Right cardiac atrium (tissue), 5 donors: ENCODE results near the gene CHPT1. TPM values are rescaled to one million over a fixed set of nuclear protein-coding genes. Genes with fewer than 3 reads are reported as not detected.
"Not testable (repeated sequence)": the region's sequence is repeated elsewhere in the genome, so short reads cannot be mapped to it uniquely, and the experiment has no call there.

Source experiments
- ATAC-seq, 2 donors: fragments of 200-7000 bp; cut with Tn5 transposase; one replicate each; pipeline versions ENCODE4 v1.8.0 to v1.9.1; 2020; ENCODE audit warnings: moderate library complexity in 2 of 2, mild to moderate bottlenecking in 1 of 2
- DNase-seq, 3 donors: peaks; one replicate each; pipeline ENCODE4 v3.0.0-alpha.2; 2020
- H3K27ac ChIP-seq: one replicate; pipeline ENCODE4 v1.5.1; 2013; ENCODE audit warnings: mild to moderate bottlenecking, low read length, control low read depth, moderate library complexity
- H3K27me3 ChIP-seq: one replicate; pipeline ENCODE4 v1.6.1; 2013; ENCODE audit not compliant: control insufficient read depth, insufficient read depth
- H3K4me1 ChIP-seq: one replicate; pipeline ENCODE4 v1.6.1; 2013; ENCODE audit warnings: low read length; ENCODE audit not compliant: control insufficient read depth, insufficient read depth
- H3K4me3 ChIP-seq: one replicate; pipeline ENCODE4 v1.5.1; 2013; ENCODE audit warnings: low read length, control low read depth
- H3K9me3 ChIP-seq: one replicate; pipeline ENCODE4 v1.6.1; 2013; ENCODE audit warnings: low read length; ENCODE audit not compliant: control insufficient read depth
- WGBS: extraction: QIAGEN DNeasy Blood & Tissue Kit; methylation state at CpG from one replicate; pipeline ENCODE4 v1.1.7; 2013; 5-methylcytosine and 5-hydroxymethylcytosine counted together
- intact Hi-C, 4 donors: fragments of 100-400 bp; cut with DNase I; formaldehyde crosslinking; loops; one replicate each; pipeline versions ENCODE4 v1.11.0 to v1.14.0; 2022 to 2023
- polyA plus RNA-seq: library from polyadenylated mRNA; stranded (reverse); fragments of 200-250 nt; gene quantifications from one replicate; pipeline ENCODE4 v1.2.3, GENCODE V29; 2013
- total RNA-seq, 4 donors: library from RNA; stranded (reverse); fragmentation: NEBNext Ultra II Directional; extraction: Animal tissue kit (Norgen Biotek cat#: 25700); gene quantifications; one replicate each; pipeline ENCODE4 v1.2.1, GENCODE V29; 2021
- donor health status: healthy with polysubstance abuse.
- donor health status: DM: no; HTN: yes; CAD: no.
- donor health status: DM: no; HTN: no; CAD: no.
- donor health status: DM: no; HTN: yes; CAD: no; lungs with severe emphysema.
- donor health status: DM: yes; HTN: yes; CAD: no.

CHPT1 gene
- total and polyA plus RNA-seq, 5 donors = 148 to 182 (median 168) TPM

DNA sequence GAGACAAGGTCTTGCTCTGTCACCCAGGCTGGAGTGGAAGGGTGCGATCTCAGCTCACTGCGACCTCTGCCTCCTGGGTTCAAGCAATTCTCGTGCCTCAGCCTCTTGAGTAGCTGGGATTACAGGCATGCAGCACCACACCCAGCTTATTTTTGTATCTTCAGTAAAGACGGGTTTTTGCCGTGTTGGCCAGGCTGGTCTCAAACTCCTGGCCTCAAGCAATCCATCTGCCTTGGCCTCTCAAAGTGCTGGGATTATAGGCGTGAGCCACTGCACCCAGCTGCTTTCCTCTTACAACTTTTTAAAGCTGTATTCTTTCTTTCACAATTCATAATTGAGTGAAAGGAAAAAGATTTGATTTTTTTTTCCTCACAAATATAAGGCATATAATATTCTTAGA, 15.8 kb upstream of the CHPT1 start:
- DNase-seq, H3K9me3 ChIP-seq, H3K4me1 ChIP-seq, ATAC-seq, H3K27me3 ChIP-seq, H3K27ac ChIP-seq, intact Hi-C loops, H3K4me3 ChIP-seq: not testable (repeated sequence)
- WGBS = 46% methylated on average over 6 of the region's 6 CpGs

GRCh38 chr12:101685092-101685491, 12.3 kb upstream of the CHPT1 start:
- intact Hi-C loops = no loop called here
- DNase-seq (no peak), ATAC-seq (no peak)
- 61% methylated on average over 1 of the region's 1 CpG for WGBS
- Histone ChIP-seq H3K27ac (no peak overlapping the region), H3K4me1 (no peaks in the 10 kb centered on the region), H3K27me3 (no peaks in the 10 kb centered on the region), H3K4me3 (no peak overlapping the region), H3K9me3 (no peaks in the 10 kb centered on the region)

DNA sequence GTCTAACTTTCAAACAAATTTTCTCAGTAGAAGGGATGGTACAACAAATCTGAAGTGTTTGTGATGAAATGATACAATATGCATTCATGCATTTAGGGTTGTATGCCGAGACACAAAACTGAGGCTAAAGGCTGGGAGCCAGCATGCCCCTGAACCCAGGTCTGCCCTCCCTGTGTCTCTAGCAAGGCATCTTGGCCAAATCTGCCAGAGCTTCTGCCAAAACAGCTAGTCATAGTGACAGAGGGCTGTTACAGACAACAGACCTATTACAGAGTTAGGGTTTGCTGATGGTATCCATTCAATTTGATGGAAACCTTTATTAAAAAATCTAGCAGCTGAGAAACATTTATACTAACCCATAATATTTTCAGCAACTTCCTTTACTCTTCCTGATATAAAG, 11.3 kb upstream of the CHPT1 start:
- ATAC-seq (peak; percentile 47 to 69), DNase-seq (no peak)
- WGBS = 78% methylated on average over 1 of the region's 1 CpG
- H3K4me1 ChIP-seq = no peaks in the 10 kb centered on the region
- no peak overlapping the region for H3K27ac ChIP-seq
- no peak overlapping the region for H3K4me3 ChIP-seq
- intact Hi-C loops = no loop called here
- no peaks in the 10 kb centered on the region for H3K27me3 ChIP-seq
- H3K9me3 ChIP-seq = no peaks in the 10 kb centered on the region

- WGBS = 69% methylated on average over 3 of the region's 3 CpGs
- no peaks in the 10 kb centered on the region for H3K4me1 ChIP-seq
- no peaks in the 10 kb centered on the region for H3K27me3 ChIP-seq
- H3K9me3 ChIP-seq = no peaks in the 10 kb centered on the region
- H3K4me3 ChIP-seq = no peak overlapping the region
- no peak overlapping the region for H3K27ac ChIP-seq
- DNase-seq = no peak
- intact Hi-C loops = no loop called here
- no peak for ATAC-seq
Observed at GRCh38 chr12:101690544-101691098, 6.8 kb upstream of the CHPT1 start.

DNA sequence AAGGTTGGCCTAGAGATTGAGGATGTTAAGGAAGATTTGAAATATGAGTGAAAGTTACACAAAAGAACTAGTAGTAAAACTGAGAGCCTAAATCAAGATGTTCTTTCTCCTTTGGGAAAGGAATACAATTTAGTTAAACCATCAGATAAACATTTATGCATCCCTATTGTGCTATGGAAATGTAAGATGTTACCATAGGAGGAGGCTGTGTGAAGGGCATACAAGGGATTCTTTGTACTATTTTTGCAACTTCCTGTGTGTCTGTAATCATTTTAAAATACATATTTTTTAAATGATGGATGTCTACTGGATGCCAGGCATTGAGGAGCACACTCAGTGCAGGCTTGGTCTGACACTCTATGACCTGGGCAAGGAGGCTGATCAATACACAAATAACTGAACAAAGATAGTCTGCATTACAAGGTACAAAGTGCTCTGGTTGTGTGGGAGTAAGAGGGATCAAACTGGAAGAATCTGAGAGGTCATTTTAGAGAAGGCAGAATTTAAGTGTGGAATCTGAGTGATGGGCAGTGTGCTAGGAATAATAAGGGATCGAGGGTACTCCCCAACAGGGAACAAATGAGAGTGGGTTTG, 5.8 kb upstream of the CHPT1 start:
- Histone ChIP-seq H3K27ac (no peak overlapping the region), H3K9me3 (no peaks in the 10 kb centered on the region), H3K4me1 (no peaks in the 10 kb centered on the region), H3K4me3 (no peak overlapping the region), H3K27me3 (no peaks in the 10 kb centered on the region)
- no peak for DNase-seq
- WGBS = 91% methylated on average over 1 of the region's 1 CpG
- no peak for ATAC-seq
- intact Hi-C loops = no loop called here

DNA sequence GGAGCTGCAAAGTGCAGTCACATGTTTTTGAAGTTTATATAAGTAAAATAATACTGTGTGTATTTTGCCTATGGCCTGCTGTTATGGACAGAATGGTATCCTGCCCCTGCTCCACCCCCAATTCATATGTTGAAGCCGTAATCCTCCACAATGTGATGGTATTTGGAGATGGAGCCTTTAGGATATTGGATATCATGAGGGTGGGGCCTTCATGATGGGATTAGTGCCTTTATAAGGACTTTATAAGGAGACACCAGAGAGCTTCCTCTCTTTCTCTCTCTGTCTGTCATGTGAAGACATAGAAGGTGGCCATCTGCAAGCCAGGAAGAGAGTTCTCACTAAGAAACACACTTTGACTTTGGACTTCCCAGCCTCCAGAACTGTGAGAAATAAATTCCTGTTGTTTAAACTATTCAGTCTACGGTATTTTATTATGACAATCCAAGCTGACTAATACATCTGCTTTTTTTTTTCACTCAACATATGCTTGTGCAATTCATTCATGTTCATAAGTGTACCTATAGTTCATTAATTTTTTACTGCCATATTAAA, 3.1 kb upstream of the CHPT1 start:
- Histone ChIP-seq H3K4me3 (no peak overlapping the region), H3K9me3 (no peaks in the 10 kb centered on the region), H3K27me3 (no peaks in the 10 kb centered on the region), H3K27ac (no peak overlapping the region), H3K4me1 (no peaks in the 10 kb centered on the region)
- intact Hi-C loops = no loop called here
- 94% methylated on average over 2 of the region's 2 CpGs for WGBS
- no peak for ATAC-seq
- DNase-seq = no peak

DNA sequence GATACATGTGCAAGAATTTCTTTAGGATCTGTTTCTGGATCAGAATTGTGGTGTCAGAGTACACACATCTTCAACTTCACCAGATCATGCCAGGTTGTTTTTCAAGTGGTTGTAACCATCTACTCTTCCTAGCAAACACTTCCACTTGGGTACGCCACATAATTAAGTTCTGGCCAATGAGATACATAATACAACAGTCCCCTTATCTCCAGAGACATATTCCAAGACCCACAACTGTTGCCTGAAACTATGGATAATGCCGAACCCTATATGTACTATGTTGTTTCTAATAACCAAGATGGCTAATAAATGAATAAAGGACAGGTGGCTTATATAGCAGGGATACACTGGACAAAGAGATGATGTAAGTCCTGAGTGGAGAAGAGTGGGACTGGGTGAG, 2.5 kb upstream of the CHPT1 start:
- no peaks in the 10 kb centered on the region for H3K9me3 ChIP-seq
- DNase-seq = no peak
- H3K27me3 ChIP-seq = no peaks in the 10 kb centered on the region
- no peak for ATAC-seq
- no peak overlapping the region for H3K4me3 ChIP-seq
- no peak overlapping the region for H3K27ac ChIP-seq
- no peaks in the 10 kb centered on the region for H3K4me1 ChIP-seq
- 96% methylated on average over 2 of the region's 2 CpGs for WGBS
- intact Hi-C loops = no loop called here

GRCh38 chr12:101695706-101696105, 1.7 kb upstream of the CHPT1 start:
- H3K27ac ChIP-seq = no peak overlapping the region
- intact Hi-C loops = no loop called here
- no peak overlapping the region for H3K4me3 ChIP-seq
- H3K4me1 ChIP-seq = no peaks in the 10 kb centered on the region
- ATAC-seq (no peak), DNase-seq (no peak)
- no peaks in the 10 kb centered on the region for H3K27me3 ChIP-seq
- WGBS = 94% methylated on average over 1 of the region's 1 CpG
- H3K9me3 ChIP-seq = no peaks in the 10 kb centered on the region

- no peaks in the 10 kb centered on the region for H3K9me3 ChIP-seq
- H3K27me3 ChIP-seq = no peaks in the 10 kb centered on the region
- H3K27ac ChIP-seq = peak overlapping the region; percentile 76
- intact Hi-C loops = no loop called here
- H3K4me3 ChIP-seq = peak overlapping the region; percentile 86
- 30% methylated on average over 18 of the region's 18 CpGs for WGBS
- DNase-seq (peak; percentile 76 to 84 (median 84)), ATAC-seq (peak; percentile 85)
- no peaks in the 10 kb centered on the region for H3K4me1 ChIP-seq
Observed at GRCh38 chr12:101696251-101697196, 916 bp upstream of the CHPT1 start.

DNA sequence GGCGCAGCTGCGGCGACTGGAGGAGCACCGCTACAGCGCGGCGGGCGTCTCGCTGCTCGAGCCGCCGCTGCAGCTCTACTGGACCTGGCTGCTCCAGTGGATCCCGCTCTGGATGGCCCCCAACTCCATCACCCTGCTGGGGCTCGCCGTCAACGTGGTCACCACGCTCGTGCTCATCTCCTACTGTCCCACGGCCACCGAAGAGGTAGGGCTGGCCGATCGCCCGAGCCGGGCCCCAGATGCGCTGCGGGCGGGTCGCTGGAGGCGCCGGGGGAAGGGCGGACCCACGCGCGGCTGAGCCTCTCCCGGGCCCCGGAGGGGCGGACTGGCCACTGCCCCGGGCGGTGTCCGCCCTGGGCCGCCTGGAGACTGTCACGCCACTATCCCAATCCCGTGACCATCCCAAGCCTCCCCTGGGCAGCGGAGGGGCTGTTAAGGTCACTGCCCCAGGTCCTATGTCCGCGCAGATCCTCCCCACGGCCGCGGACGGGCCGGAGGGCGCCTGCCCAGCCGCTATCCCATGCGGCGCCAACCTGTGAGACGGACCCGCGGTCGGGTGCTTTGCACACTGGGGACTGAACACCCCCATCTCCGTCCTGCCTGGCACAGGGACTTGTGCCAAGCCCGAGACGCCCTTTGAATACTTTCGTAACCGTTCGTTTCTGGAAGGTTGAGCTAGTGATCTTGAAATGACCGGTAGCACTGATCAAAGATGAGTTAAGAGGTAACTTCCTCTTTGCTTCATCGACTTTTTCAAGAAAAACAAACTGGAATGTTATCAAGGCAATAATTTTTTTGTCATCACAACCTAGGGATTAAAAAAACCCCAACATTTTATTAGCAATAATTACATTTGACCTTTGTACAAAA, 725 bp downstream of the CHPT1 start:
- ATAC-seq = peak; percentile 74 to 77

More for the DNA sequence above, 725 bp downstream of the CHPT1 start:
- DNase-seq = peak; percentile 60 to 86 (median 84)
- peak overlapping the region; percentile 86 for H3K4me3 ChIP-seq
- no peaks in the 10 kb centered on the region for H3K27me3 ChIP-seq
- H3K27ac ChIP-seq = peak overlapping the region; percentile 93
- H3K4me1 ChIP-seq = no peaks in the 10 kb centered on the region
- H3K9me3 ChIP-seq = no peaks in the 10 kb centered on the region
- whole genome bisulfite sequencing = under 1% methylated on average over 67 of the region's 67 CpGs
- intact Hi-C loops = no loop called here
